ENCODE results near the gene CDH13.

CDH13 gene

DNA sequence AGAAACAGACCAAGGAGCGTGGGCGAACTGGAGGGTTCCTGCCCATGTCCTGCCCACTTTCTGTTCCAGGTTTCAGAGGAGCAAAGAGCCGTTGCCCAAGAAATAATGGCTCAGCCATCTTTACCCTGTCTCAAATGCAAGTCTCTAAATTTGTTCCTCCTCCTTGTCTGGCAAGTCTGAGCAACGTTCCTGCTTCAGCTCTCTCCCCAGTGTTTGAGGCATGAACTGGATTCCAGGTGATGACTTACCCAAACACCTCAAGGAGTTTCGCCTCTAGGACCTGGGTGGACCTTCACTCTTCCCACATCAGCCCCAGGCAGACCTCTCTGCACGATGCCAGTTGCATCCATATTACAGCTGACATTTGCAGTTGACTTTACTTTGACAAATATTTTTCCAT, 659.2 kb downstream of the CDH13 start:
- TF ChIP-seq, protein P1, sequence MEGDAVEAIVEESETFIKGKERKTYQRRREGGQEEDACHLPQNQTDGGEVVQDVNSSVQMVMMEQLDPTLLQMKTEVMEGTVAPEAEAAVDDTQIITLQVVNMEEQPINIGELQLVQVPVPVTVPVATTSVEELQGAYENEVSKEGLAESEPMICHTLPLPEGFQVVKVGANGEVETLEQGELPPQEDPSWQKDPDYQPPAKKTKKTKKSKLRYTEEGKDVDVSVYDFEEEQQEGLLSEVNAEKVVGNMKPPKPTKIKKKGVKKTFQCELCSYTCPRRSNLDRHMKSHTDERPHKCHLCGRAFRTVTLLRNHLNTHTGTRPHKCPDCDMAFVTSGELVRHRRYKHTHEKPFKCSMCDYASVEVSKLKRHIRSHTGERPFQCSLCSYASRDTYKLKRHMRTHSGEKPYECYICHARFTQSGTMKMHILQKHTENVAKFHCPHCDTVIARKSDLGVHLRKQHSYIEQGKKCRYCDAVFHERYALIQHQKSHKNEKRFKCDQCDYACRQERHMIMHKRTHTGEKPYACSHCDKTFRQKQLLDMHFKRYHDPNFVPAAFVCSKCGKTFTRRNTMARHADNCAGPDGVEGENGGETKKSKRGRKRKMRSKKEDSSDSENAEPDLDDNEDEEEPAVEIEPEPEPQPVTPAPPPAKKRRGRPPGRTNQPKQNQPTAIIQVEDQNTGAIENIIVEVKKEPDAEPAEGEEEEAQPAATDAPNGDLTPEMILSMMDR (IDR thresholded peaks at IDR 0.05; ENCODE audit: poor library complexity, severe bottlenecking), result no peak
- H3K36me3 ChIP-seq (ENCODE audit: low read depth), result no peaks in the 10 kb centered on the region
- H3K4me3 ChIP-seq (ENCODE audit: severe bottlenecking), result no peak overlapping the region
- H3K4me1 ChIP-seq (ENCODE audit: insufficient read depth, poor library complexity, severe bottlenecking), result no peaks in the 10 kb centered on the region
- ATAC-seq (ENCODE audit: low read depth) (no peak), DNase-seq (ENCODE audit: low spot score) (no peak)
- H3K27me3 ChIP-seq (ENCODE audit: insufficient read depth, poor library complexity, severe bottlenecking), result no peaks in the 10 kb centered on the region
- no peaks in the 10 kb centered on the region for H3K9me3 ChIP-seq (ENCODE audit: severe bottlenecking)
- H3K27ac ChIP-seq (ENCODE audit: poor library complexity, severe bottlenecking), result no peak overlapping the region

DNA sequence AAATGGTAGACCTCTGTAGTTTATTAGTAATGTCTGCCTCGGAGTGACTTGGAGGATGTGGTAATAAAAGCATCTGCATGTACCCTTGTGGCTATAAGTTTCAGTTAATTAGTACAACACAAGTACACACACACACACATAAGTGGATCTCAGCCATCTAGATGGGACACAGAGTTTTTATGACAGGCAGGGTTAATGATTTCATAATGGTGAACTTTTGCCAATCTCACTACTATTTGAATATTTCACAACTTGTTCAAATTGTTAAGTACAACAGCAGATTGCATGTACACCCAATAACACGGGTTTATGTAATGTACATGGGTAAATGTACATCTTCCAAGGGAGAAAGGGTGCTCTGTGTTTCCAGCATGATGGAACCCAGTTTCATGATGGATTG, 669.7 kb downstream of the CDH13 start:
- Histone ChIP-seq H3K36me3 (ENCODE audit: low read depth) (no peaks in the 10 kb centered on the region), H3K27ac (ENCODE audit: poor library complexity, severe bottlenecking) (no peak overlapping the region), H3K27me3 (ENCODE audit: insufficient read depth, poor library complexity, severe bottlenecking) (no peaks in the 10 kb centered on the region), H3K4me3 (ENCODE audit: severe bottlenecking) (no peak overlapping the region), H3K9me3 (ENCODE audit: severe bottlenecking) (no peaks in the 10 kb centered on the region), H3K4me1 (ENCODE audit: insufficient read depth, poor library complexity, severe bottlenecking) (no peaks in the 10 kb centered on the region)
- no peak for DNase-seq (ENCODE audit: low spot score)
- TF ChIP-seq, protein P1 (IDR thresholded peaks at IDR 0.05; ENCODE audit: poor library complexity, severe bottlenecking), result no peak
- ATAC-seq (ENCODE audit: low read depth), result no peak

DNA sequence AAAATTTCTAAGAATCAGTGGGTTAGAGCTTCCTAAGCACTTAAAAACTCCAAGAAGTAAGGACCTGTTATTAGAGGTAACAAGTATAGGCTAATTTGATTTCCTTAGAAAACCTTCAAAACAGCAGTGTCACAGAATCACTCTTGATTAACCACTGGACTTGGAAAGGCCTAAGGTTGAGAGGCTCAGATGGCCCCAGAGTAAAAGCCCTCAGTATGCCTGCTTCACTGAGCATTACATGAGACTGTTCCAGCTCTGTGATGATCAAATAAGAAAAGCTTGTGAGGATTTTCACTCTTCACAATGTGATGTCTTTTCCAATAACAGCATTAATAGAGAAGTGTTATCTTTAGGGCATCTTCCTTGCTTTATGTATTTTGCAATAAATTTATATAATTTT, 671.8 kb downstream of the CDH13 start:
- Histone ChIP-seq H3K4me1 (ENCODE audit: insufficient read depth, poor library complexity, severe bottlenecking) (no peaks in the 10 kb centered on the region), H3K4me3 (ENCODE audit: severe bottlenecking) (no peak overlapping the region), H3K9me3 (ENCODE audit: severe bottlenecking) (no peaks in the 10 kb centered on the region), H3K27ac (ENCODE audit: poor library complexity, severe bottlenecking) (no peak overlapping the region), H3K27me3 (ENCODE audit: insufficient read depth, poor library complexity, severe bottlenecking) (no peaks in the 10 kb centered on the region), H3K36me3 (ENCODE audit: low read depth) (no peaks in the 10 kb centered on the region)
- no peak for DNase-seq (ENCODE audit: low spot score)
- ATAC-seq (ENCODE audit: low read depth), result no peak
- TF ChIP-seq, protein P1 (IDR thresholded peaks at IDR 0.05; ENCODE audit: poor library complexity, severe bottlenecking), result no peak

DNA sequence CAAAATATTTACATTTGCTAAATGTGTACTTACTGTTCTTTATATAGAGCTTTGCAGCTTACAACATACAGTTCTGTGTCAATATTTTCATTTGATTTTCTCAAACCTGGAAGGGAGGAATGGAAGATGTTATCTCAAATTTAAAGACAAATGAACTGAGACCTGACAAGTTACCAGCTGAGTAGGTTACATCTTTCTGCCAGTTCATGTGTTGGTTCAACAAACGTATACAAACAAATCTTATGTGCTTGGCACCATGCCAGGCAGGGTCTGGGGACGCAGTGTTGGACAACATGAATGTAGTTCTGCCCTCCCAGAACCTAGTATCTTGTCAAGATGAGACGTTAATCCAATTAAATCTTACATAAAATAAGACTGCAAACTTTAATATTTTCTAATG, 673.6 kb downstream of the CDH13 start:
- DNase-seq (ENCODE audit: low spot score) (no peak), ATAC-seq (ENCODE audit: low read depth) (no peak)
- H3K27ac ChIP-seq (ENCODE audit: poor library complexity, severe bottlenecking), result no peak overlapping the region
- TF ChIP-seq, protein P1 (IDR thresholded peaks at IDR 0.05; ENCODE audit: poor library complexity, severe bottlenecking), result no peak
- no peaks in the 10 kb centered on the region for H3K4me1 ChIP-seq (ENCODE audit: insufficient read depth, poor library complexity, severe bottlenecking)
- H3K27me3 ChIP-seq (ENCODE audit: insufficient read depth, poor library complexity, severe bottlenecking), result no peaks in the 10 kb centered on the region
- H3K9me3 ChIP-seq (ENCODE audit: severe bottlenecking), result no peaks in the 10 kb centered on the region
- no peaks in the 10 kb centered on the region for H3K36me3 ChIP-seq (ENCODE audit: low read depth)
- no peak overlapping the region for H3K4me3 ChIP-seq (ENCODE audit: severe bottlenecking)

DNA sequence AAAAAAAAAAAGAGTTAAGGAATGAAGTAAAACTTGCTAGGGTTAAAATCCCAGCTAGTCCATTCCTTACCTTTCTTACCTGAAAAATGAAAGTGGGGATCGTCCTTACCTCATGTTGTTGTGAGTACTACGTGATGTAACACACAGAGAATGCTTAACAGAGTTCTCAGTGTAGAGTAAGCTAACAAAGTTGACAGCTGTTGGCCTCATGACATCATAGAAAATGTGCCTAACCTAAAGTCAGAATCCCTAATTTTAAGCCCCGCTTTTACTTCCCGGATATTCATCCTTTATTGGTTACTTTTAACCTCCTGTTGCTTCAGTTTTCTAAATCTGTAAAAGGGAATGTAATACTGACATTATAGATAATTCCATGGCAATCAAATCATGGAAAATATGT, 675.2 kb downstream of the CDH13 start:
- no peak for ATAC-seq (ENCODE audit: low read depth)
- no peak for DNase-seq (ENCODE audit: low spot score)
- no peak overlapping the region for H3K27ac ChIP-seq (ENCODE audit: poor library complexity, severe bottlenecking)
- H3K27me3 ChIP-seq (ENCODE audit: insufficient read depth, poor library complexity, severe bottlenecking), result no peaks in the 10 kb centered on the region
- no peak overlapping the region for H3K4me3 ChIP-seq (ENCODE audit: severe bottlenecking)
- TF ChIP-seq, protein P1 (IDR thresholded peaks at IDR 0.05; ENCODE audit: poor library complexity, severe bottlenecking), result no peak
- no peaks in the 10 kb centered on the region for H3K36me3 ChIP-seq (ENCODE audit: low read depth)
- H3K4me1 ChIP-seq (ENCODE audit: insufficient read depth, poor library complexity, severe bottlenecking), result no peaks in the 10 kb centered on the region
- H3K9me3 ChIP-seq (ENCODE audit: severe bottlenecking), result no peaks in the 10 kb centered on the region

Measured in RWPE2 (cell line).